MM.1S (cell line): ENCODE results near the gene MRO.

ENCODE experiments used
- DNase-seq: peaks from one replicate; pipeline ENCODE4 v3.0.0-alpha.2; 2015
- H2AFZ ChIP-seq: fragments of 300-600 bp; sonication (generic); 2 replicates; pipeline ENCODE4 v1.6.0; 2016; ENCODE audit warnings: antibody characterized with exemption, low read length
- H3F3A ChIP-seq: fragments of 300-600 bp; sonication (generic); 2 replicates; pipeline ENCODE4 v1.6.1; 2016; ENCODE audit warnings: mild to moderate bottlenecking, antibody characterized with exemption, low read length, moderate library complexity, mixed read lengths; ENCODE audit not compliant: insufficient read depth
- H3K27ac ChIP-seq: fragments of 300-600 bp; sonication (generic); 2 replicates; pipeline ENCODE4 v1.5.1; 2016; ENCODE audit warnings: mild to moderate bottlenecking, low read length
- H3K27me3 ChIP-seq: fragments of 300-600 bp; sonication (generic); replicated peaks from 2 replicates; pipeline ENCODE4 v1.6.0; 2016; ENCODE audit warnings: low read length; ENCODE audit not compliant: insufficient read depth
- H3K36me3 ChIP-seq: fragments of 300-600 bp; sonication (generic); replicated peaks from 2 replicates; pipeline ENCODE4 v1.6.1; 2016; ENCODE audit warnings: mild to moderate bottlenecking, low read length, mixed read lengths; ENCODE audit not compliant: insufficient read depth
- H3K4me1 ChIP-seq: fragments of 300-600 bp; sonication (generic); 2 replicates; pipeline ENCODE4 v1.6.1; 2016; ENCODE audit warnings: low read length, mixed read lengths
- H3K4me2 ChIP-seq: fragments of 300-600 bp; sonication (generic); 2 replicates; pipeline ENCODE4 v1.6.0; 2016; ENCODE audit warnings: low read depth, low read length
- H3K4me3 ChIP-seq: fragments of 300-600 bp; sonication (generic); 2 replicates; pipeline ENCODE4 v1.5.1; 2016; ENCODE audit warnings: low read length, mixed read lengths
- H3K79me2 ChIP-seq: fragments of 300-600 bp; sonication (generic); 2 replicates; pipeline ENCODE4 v1.6.1; 2016; ENCODE audit warnings: mixed run types, low read length, mixed read lengths
- H3K9ac ChIP-seq: fragments of 300-600 bp; sonication (generic); 2 replicates; pipeline ENCODE4 v1.6.1; 2016; ENCODE audit warnings: low read length, mixed read lengths
- H3K9me2 ChIP-seq: fragments of 300-600 bp; sonication (generic); replicated peaks from 2 replicates; pipeline ENCODE4 v1.6.1; 2016; ENCODE audit warnings: mild to moderate bottlenecking, low read length, mixed read lengths; ENCODE audit not compliant: insufficient read depth
- H3K9me3 ChIP-seq: fragments of 300-600 bp; sonication (generic); replicated peaks from 2 replicates; pipeline ENCODE4 v1.6.1; 2016; ENCODE audit warnings: mild to moderate bottlenecking, low read length, mixed read lengths; ENCODE audit not compliant: insufficient read depth
- H4K20me1 ChIP-seq: fragments of 300-600 bp; sonication (generic); 2 replicates; pipeline ENCODE4 v1.6.1; 2016; ENCODE audit warnings: mild to moderate bottlenecking, low read length, moderate library complexity, mixed read lengths; ENCODE audit not compliant: insufficient read depth
- EZH2 ChIP-seq: fragments of 300-600 bp; sonication (generic); optimal IDR thresholded peaks from 2 replicates; pipeline ENCODE3; 2017; ENCODE audit warnings: low read depth, mild to moderate bottlenecking, antibody characterized with exemption, low read length, mixed read lengths
- EZH2phosphoT487 ChIP-seq: fragments of 300-600 bp; sonication (generic); IDR thresholded peaks from 2 replicates; pipeline ENCODE4 v1.6.1; 2018; ENCODE audit warnings: antibody characterized with exemption, low read length
- TF ChIP-seq, protein P1 (sequence below): fragments of 300-600 bp; sonication (generic); IDR thresholded peaks from 2 replicates; pipeline ENCODE4 v1.5.1; 2016; ENCODE audit warnings: antibody characterized with exemption, low read length, mixed read lengths

The MRO gene

DNA sequence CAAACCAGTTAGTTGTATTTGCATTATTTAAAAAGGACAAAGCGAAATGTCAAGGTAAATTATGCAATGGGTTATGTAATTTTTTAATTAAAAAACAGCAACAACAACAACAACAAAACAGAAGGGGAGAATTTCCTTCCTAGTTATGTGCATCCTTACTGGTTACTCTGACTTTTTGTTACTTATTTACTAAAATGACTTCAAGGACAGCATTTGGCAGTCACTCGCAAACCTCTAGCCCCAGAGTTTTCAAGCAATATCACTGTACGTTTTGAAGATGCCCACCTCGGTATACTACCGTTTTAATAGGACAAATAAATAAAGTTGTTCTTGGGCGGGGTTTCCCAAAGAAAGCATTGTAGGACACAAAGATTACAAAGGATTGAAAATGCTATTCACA lies 24.7 kb upstream of the MRO start:
- no peak overlapping the region for H2AFZ ChIP-seq
- no peak overlapping the region for H3K27ac ChIP-seq
- H3K79me2 ChIP-seq = no peaks in the 10 kb centered on the region
- H3F3A ChIP-seq = no peaks in the 10 kb centered on the region
- H3K4me1 ChIP-seq = no peaks in the 10 kb centered on the region
- H3K36me3 ChIP-seq = no peaks in the 10 kb centered on the region
- no peak for TF ChIP-seq EZH2phosphoT487
- no peak for TF ChIP-seq EZH2
- TF ChIP-seq, protein P1, sequence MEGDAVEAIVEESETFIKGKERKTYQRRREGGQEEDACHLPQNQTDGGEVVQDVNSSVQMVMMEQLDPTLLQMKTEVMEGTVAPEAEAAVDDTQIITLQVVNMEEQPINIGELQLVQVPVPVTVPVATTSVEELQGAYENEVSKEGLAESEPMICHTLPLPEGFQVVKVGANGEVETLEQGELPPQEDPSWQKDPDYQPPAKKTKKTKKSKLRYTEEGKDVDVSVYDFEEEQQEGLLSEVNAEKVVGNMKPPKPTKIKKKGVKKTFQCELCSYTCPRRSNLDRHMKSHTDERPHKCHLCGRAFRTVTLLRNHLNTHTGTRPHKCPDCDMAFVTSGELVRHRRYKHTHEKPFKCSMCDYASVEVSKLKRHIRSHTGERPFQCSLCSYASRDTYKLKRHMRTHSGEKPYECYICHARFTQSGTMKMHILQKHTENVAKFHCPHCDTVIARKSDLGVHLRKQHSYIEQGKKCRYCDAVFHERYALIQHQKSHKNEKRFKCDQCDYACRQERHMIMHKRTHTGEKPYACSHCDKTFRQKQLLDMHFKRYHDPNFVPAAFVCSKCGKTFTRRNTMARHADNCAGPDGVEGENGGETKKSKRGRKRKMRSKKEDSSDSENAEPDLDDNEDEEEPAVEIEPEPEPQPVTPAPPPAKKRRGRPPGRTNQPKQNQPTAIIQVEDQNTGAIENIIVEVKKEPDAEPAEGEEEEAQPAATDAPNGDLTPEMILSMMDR = no peak
- no peak overlapping the region for H3K4me2 ChIP-seq
- no peaks in the 10 kb centered on the region for H3K27me3 ChIP-seq
- H4K20me1 ChIP-seq = no peaks in the 10 kb centered on the region
- no peaks in the 10 kb centered on the region for H3K9me2 ChIP-seq
- H3K4me3 ChIP-seq = no peak overlapping the region
- H3K9ac ChIP-seq = no peak overlapping the region
- no peak for DNase-seq
- H3K9me3 ChIP-seq = no peaks in the 10 kb centered on the region

GRCh38 chr18:50842846-50843245 lies 23.0 kb upstream of the MRO start:
- H3K4me3 ChIP-seq = no peak overlapping the region
- TF ChIP-seq EZH2 (no peak), EZH2phosphoT487 (no peak)
- TF ChIP-seq, protein P1 = no peak
- no peaks in the 10 kb centered on the region for H3K9me3 ChIP-seq

GRCh38 chr18:50839996-50840395 lies 20.2 kb upstream of the MRO start:
- H2AFZ ChIP-seq = no peak overlapping the region
- no peaks in the 10 kb centered on the region for H3K79me2 ChIP-seq
- H3K4me1 ChIP-seq = peaks cover 12% of the 10 kb centered on the region
- no peak overlapping the region for H3K27ac ChIP-seq
- H3K36me3 ChIP-seq = no peaks in the 10 kb centered on the region
- H3K9me2 ChIP-seq = no peaks in the 10 kb centered on the region
- H3K4me3 ChIP-seq = no peak overlapping the region
- no peak for DNase-seq
- H3K27me3 ChIP-seq = no peaks in the 10 kb centered on the region
- no peaks in the 10 kb centered on the region for H4K20me1 ChIP-seq
- TF ChIP-seq, protein P1 = no peak
- no peak for TF ChIP-seq EZH2phosphoT487
- TF ChIP-seq EZH2 = no peak
- no peaks in the 10 kb centered on the region for H3K9me3 ChIP-seq
- H3K4me2 ChIP-seq = no peak overlapping the region
- no peaks in the 10 kb centered on the region for H3F3A ChIP-seq
- no peak overlapping the region for H3K9ac ChIP-seq

More at GRCh38 chr18:50842846-50843245, 23.0 kb upstream of the MRO start:
- Histone ChIP-seq H3K9ac (no peak overlapping the region), H3K4me1 (no peaks in the 10 kb centered on the region), H3K4me2 (no peak overlapping the region), H3K36me3 (no peaks in the 10 kb centered on the region), H4K20me1 (no peaks in the 10 kb centered on the region), H2AFZ (no peak overlapping the region), H3K27ac (no peak overlapping the region), H3K27me3 (no peaks in the 10 kb centered on the region), H3K9me2 (no peaks in the 10 kb centered on the region), H3F3A (no peaks in the 10 kb centered on the region), H3K79me2 (no peaks in the 10 kb centered on the region)
- DNase-seq = no peak
